ENCODE results near the gene PREP.

Gene PREP

DNA sequence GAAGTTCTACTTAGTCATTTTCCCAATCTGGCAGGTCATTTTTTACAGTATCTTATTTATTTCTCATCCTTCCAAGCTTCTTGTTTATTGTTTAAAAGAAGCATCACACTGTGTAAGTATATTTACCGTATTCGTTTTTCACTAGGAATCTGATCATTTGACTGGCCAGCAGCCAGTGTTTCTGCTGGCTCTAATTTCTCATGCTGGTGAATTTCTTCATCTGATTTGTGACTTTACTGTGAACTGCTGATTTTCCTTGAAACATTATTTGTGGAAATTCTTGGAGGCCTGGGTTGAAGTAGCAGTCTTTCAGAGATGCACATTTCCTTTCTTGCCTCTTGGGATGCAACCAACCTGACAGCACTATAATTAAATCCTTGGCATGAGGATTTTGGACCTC is 65.9 kb downstream of the PREP start:
- DNase-seq = no peak

GRCh38 chr6:105332576-105332975 is 70.3 kb downstream of the PREP start:
- no peak for DNase-seq

DNA sequence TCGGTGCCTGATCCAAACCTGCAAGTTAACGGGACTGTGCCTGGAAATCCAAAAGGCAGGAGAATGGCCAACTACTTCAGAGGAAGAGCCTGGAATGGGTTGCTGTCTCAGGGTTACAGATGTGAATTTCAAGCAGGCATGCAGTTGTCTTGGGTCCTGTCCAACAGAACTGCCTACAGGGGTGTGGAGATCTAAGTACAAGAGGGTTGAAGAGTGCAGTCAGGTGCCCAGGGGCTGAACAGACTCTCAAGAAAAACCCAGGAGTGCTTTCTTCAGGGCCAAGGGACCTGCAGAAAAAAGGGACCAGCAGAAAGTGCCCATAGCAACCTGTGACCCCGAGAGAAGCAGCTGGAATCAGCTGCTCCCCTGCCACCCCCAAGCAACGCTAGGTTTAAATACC is 71.0 kb downstream of the PREP start:
- DNase-seq = no peak

GRCh38 chr6:105330913-105331312 is 72.0 kb downstream of the PREP start:
- DNase-seq = no peak

DNA sequence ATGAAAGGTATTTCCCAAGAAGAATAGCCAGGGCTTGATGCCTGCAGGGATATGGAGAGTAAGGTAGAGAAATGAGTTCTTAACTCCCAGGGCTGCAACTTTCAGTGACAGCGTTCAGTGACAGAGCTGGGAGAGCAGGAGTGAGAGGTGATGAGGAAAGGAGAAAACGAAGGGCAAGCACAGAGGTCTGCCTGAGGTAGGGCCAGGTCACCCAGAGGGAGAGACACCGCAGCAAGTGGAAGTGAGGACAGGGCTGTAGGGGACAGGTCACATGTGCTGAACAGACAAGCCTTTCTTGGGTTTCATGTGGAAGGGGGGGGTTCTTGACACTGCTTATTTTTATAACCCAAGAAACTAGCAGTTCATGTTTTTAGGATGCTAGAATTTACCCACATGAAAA is 72.5 kb downstream of the PREP start:
- no peak for DNase-seq

DNA sequence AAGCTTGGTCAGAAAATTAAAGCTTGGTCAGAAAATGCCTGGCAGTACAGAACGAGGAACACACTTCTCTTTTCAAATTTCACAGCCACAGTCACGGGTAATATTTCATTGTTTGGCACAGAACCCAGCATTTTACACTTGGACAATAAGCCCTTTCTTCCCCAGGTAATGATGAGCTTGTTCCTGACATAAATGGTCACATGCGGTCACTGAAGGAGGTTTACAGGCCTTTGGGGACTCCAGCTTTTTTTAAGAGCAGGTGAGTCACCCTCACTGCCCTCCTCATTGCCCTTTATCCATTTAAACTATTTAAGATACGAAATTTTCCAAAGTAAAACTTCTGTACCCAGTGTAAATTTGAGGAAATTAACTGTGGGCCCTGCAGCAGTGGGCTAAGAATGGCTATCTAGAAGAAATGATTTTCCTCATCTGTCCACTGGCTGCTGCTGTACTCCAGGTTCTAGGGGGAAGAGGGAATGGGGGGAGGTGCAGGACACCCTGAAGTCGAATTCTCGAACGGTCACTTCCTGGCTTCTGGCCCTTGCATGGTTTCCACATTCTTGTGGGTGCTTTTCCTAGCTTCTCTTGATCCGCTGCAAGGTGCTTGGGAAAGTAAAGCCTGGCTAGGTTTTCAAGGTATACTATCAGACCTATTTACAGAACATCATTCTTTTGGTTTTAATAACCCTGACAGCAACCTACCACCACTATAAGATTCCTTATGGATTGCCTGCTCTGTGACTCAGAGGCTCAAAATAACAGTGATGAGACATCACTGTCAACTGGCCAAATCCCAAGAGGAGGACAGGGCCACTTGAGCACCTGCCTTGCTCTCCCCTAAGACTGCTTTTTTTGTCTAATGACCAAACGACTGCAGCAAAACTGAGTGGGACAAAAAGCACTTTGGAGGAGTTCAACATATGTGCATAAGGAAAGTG is 75.8 kb downstream of the PREP start:
- DNase-seq = no peak

GRCh38 chr6:105326216-105326615 is 76.7 kb downstream of the PREP start:
- no peak for DNase-seq

- DNase-seq = no peak
Measured at GRCh38 chr6:105324386-105324950, 78.4 kb downstream of the PREP start.

DNA sequence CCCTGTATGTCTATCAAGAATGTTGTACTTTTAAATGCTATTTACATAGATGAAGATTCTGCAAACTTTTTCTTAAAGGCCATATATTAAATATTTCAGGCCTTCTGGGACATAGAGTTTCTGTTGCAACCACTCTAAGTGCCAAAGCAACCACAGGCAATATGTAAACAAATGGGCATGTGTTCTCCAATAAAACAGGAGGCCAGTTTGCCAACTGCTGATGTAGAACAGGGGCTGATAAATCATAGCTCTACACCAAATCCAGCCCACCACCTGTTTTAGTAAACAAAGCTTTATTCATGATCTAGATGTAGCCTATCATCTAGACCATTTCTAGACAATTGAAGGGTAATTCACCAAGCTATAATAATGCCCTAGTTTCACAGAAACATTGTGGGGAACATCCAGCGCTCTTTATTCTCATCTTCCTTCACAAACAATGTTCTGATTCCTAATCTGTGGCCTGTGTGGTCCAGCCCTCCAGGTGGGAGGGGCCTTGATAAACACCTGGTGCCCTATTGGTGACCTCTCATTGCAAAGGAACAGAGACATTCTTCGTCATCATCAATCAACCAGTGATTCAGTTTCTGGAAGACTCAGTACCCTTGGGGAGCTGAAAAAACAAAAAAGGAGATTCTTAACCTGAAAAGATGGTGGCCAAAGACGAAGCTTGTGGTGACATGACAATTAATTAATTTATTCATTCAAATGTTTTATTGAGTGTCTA is 80.2 kb downstream of the PREP start:
- DNase-seq = no peak

- DNase-seq = no peak
Measured at GRCh38 chr6:105321728-105322127, 81.2 kb downstream of the PREP start.

DNA sequence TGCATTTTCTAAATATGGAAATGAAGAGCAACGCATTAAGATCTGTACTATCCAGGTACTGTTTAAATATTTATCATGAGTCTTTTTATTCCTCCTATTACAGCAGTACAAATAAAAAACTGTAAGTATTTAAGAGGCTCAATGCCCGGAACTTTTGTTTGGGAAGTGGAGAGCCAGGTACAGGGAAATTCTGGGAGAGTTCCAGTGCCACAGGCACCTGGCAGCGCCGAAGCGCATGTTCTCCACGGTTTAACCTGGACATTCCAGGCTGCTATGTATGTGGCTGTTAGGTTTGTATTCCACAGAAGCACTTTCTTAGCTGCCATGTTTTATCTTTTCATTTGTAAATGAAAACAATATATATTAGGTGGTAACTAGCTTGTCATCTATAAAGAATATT is 81.7 kb downstream of the PREP start:
- DNase-seq = no peak

GRCh38 chr6:105320765-105321164 is 82.1 kb downstream of the PREP start:
- no peak for DNase-seq

DNA sequence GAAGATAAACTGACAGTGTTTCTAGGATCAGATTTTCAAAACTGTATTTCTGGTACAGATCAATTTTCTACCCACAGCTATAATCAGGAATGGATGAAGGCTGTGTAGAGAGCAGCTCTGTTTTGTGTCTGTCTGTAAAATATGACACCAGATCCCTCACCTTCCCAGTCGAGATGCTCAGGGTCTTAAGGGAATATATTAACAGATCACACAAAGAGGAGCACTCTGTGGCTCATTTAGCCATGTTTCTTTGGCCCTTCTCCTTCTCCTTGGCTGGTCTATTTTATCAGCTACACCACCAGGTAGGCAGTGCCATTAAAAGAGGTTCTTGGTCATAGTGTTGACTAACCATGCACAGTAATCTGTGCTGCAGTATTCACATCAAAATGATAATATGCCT is 82.6 kb downstream of the PREP start:
- DNase-seq = no peak

- no peak for DNase-seq
Measured at GRCh38 chr6:105319331-105319730, 83.6 kb downstream of the PREP start.

DNA sequence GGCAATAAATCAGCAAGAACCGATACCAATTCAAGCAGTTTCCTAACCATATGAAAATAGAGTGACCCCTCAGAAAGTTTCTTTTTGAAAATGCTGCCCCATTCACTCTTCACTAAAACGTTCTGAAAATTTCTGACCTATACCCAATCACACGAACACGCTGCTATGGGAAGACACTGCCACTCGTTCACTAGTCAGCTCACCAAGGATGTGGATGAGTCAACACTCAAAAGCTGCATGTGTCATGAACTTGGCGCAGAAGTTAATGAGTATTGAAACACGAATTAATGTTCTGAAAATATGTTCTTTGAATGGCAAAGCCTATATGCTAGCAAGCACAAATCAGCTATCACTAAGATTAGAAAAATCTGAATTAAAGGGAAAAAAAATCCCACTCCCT is 84.2 kb downstream of the PREP start:
- DNase-seq = no peak

GRCh38 chr6:105317607-105318533 is 85.0 kb downstream of the PREP start:
- no peak for DNase-seq

DNA sequence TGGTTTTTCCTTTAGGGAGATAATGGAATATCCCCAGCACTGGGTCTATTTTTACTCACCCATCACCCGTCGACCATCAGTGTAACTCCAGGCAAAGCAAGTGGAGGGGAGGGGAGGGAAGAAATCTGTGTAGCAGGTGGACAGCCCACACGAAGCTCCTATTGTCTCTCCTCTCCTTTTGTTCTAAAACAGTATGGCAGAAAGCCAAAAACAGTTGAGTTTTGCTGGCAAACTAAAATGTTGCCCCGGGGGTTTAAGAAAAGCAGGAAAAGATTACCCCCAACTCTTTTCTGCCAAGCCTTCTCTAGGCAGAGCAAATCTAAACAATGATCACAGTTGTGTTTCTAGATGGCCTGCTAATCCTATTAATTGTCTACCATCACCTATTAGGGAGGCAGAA is 89.7 kb downstream of the PREP start:
- no peak for DNase-seq

GRCh38 chr6:105310947-105311346 is 91.9 kb downstream of the PREP start:
- no peak for DNase-seq

DNA sequence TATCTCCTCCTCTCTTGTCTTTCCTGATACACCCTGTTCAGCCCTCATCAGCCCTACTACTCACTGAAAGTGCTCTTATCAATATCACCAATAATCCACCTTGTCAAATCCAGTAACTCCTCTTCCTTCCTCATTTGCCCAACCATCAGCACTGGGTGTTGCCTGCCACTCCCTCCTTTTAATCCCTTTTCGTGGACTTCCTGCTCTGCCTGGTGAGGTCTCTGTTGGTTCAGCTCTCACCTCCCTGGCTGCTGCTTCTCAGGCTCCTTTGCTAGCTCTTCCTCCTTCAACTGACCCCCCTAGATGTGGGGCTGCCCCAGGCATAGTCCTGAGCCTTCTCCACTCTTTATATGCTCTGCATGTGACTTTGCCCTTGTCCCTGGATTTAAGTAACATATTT is 92.5 kb downstream of the PREP start:
- no peak for DNase-seq

GRCh38 chr6:105308840-105309239 is 94.0 kb downstream of the PREP start:
- no peak for DNase-seq

DNA sequence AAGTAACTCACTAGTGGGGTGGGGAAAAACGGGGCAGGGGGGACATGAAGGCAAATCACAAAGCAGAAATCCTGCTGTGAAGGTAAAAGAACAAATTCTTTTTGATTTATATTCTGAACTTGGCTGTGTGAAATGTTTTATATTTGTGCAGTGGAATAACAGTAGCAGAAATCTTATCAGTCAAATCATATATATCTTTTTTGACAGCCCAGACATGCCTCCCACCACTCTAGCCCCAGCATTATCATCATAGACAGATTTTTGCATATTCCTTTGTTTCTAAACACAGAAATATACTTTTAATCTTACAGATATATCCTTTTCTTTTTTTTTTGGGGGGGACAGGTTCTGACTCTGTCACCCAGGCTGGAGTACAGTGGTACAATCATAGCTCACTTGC is 97.4 kb downstream of the PREP start:
- DNase-seq = no peak

GRCh38 chr6:105304825-105305224 is 98.1 kb downstream of the PREP start:
- DNase-seq = no peak

DNA sequence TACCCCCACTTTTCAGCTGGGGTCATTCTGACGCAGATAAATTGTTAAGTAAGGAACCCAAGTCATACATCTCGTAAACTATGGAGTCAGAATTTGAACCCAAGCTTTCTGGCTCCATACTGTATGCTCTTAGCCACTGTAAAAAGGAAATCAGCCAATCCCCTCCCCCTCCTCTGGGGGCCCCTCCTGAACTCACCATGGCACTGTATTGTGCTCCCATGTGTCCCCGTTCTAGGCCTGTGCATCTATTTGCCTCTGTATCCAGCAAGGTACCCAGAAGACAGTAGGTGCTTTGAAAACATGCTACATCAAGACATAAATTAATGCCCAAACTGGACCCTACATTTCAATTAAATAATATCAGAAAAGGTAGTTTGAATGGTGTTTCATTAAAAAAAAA is 98.5 kb downstream of the PREP start:
- no peak for DNase-seq

Measured in activated CD8-positive, alpha-beta memory T cell treated with anti-CD3 and anti-CD28 coated beads, Interleukin-2, amount 50 U/mL, for 48 hours (primary cell).